ENCODE data around the gene DAB2IP. TPM values are rescaled to one million over a fixed set of nuclear protein-coding genes. Genes with fewer than 3 reads are reported as not detected.

Gene DAB2IP
- total RNA-seq, 6 experiments from 2014 or later = 15.1 to 21.6 (median 19.0) TPM

GRCh38 chr9:121638399-121638798, 13.0 kb upstream of the DAB2IP start:
- Histone ChIP-seq H3K27ac (no peak overlapping the region), H3K4me3 (no peak overlapping the region), H3K36me3 (no peaks in the 10 kb centered on the region), H3K9me3 (no peaks in the 10 kb centered on the region), H3K4me1 (peaks cover 0 to 27% (median 13%) of the 10 kb centered on the region in 4 donors), H3K27me3 (no peaks in the 10 kb centered on the region)
- ATAC-seq (peak; percentile 15 to 62 (median 40)), DNase-seq (no peak)
- WGBS (ENCODE audit: insufficient coverage, low coverage, low lambda C conversion rate, missing lambda C conversion rate) = 87% methylated on average over 5 of the region's 8 CpGs
- intact Hi-C loops (cut with DNase I) = no loop called here
- TF ChIP-seq CTCF (IDR thresholded peaks at IDR 0.05) (no peak), POLR2A (IDR thresholded peaks at IDR 0.05) (no peak)

GRCh38 chr9:121638901-121639592, 12.4 kb upstream of the DAB2IP start:
- WGBS (ENCODE audit: insufficient coverage, low coverage, low lambda C conversion rate, missing lambda C conversion rate) = no CpG with 5 or more reads among the region's 5 CpGs
- DNase-seq = no peak
- no peak overlapping the region for H3K27ac ChIP-seq
- no peak overlapping the region for H3K4me3 ChIP-seq
- TF ChIP-seq CTCF (IDR thresholded peaks at IDR 0.05) (no peak), POLR2A (IDR thresholded peaks at IDR 0.05) (no peak)
- no peaks in the 10 kb centered on the region for H3K36me3 ChIP-seq
- no peaks in the 10 kb centered on the region for H3K9me3 ChIP-seq
- intact Hi-C loops (cut with DNase I) = no loop called here
- H3K27me3 ChIP-seq = no peaks in the 10 kb centered on the region
- peaks cover 0 to 27% (median 10%) of the 10 kb centered on the region in 4 donors for H3K4me1 ChIP-seq
- ATAC-seq = peak in 3 of 4 donors; percentile 9 to 56 (median 14)

- ATAC-seq (no peak), DNase-seq (no peak)
- TF ChIP-seq POLR2A (IDR thresholded peaks at IDR 0.05) (no peak), CTCF (IDR thresholded peaks at IDR 0.05) (no peak)
- intact Hi-C loops (cut with DNase I) = no loop called here
- WGBS (ENCODE audit: insufficient coverage, low coverage, low lambda C conversion rate, missing lambda C conversion rate) = 92% methylated on average over 4 of the region's 6 CpGs
- no peaks in the 10 kb centered on the region for H3K36me3 ChIP-seq
- H3K9me3 ChIP-seq = no peaks in the 10 kb centered on the region
- H3K27ac ChIP-seq = no peak overlapping the region
- H3K27me3 ChIP-seq = no peaks in the 10 kb centered on the region
- no peak overlapping the region for H3K4me3 ChIP-seq
- peaks cover 0 to 23% (median 8%) of the 10 kb centered on the region in 4 donors for H3K4me1 ChIP-seq
These were observed 11.8 kb upstream of the DAB2IP start for GRCh38 chr9:121639619-121640018.

- Histone ChIP-seq H3K4me1 (peaks cover 0 to 21% (median 6%) of the 10 kb centered on the region in 4 donors), H3K27me3 (no peaks in the 10 kb centered on the region), H3K36me3 (no peaks in the 10 kb centered on the region), H3K4me3 (no peak overlapping the region), H3K9me3 (no peaks in the 10 kb centered on the region), H3K27ac (no peak overlapping the region)
- intact Hi-C loops (cut with DNase I) = no loop called here
- peak in 2 of 3 donors; percentile 65 to 70 for DNase-seq
- WGBS (ENCODE audit: insufficient coverage, low coverage, low lambda C conversion rate, missing lambda C conversion rate) = 27% methylated on average over 5 of the region's 9 CpGs
- TF ChIP-seq POLR2A (IDR thresholded peaks at IDR 0.05) (no peak), CTCF (IDR thresholded peaks at IDR 0.05) (peak; percentile 53 to 76 (median 64))
- peak; percentile 73 to 86 (median 82) for ATAC-seq
These were observed 11.4 kb upstream of the DAB2IP start for GRCh38 chr9:121640076-121640475.
